AG20443 (cell line): ENCODE measurements around the gene HLA-DRB5.
"Not testable (repeated sequence)": the region's sequence is repeated elsewhere in the genome, so short reads cannot be mapped to it uniquely, and the experiment has no call there.

ENCODE experiments used
- DNase-seq: peaks from one replicate; pipeline ENCODE4 v3.0.0; 2012; ENCODE audit warnings: low spot score, mixed read lengths

Gene HLA-DRB5

DNA sequence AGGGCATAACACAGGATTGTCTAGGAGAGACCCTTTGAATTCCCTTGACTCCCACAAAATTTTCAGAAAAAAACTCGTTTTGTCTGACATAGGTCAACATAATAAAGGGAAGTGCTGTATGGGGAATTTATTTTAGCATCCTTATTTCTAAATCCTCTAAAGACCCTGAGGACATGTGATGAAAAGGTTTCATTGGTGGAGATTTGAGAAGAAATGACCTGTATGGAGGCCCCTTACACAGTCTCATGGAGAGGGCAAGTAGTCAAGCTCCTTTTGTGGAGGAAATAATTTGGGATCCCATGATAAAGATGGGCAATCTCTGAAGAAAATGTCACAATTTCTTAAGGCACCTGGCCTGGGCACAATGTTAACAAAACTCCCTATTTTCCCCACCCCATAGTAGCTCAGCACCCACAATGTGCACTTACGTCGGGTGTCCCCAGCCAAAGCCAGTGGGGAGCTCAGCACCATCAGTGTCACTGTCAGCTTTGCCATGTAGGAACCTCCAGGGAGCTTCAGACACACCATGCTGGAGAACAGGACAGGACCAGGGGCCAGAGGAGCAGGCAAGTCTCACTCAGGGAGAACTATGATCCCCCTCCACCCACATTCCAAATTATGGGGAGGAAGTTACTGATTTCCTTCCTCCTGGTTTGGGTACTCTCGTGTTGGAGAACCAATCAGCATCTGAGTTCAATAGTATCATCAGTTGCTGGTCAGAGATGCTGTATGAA, at the start of gene HLA-DRB5:
TSS of gene HLA-DRB5 (minus strand) at position 591 of the 734 bp plus-strand sequence. CDS start at position 528, 63 bp downstream.
- DNase-seq = no peak

DNA sequence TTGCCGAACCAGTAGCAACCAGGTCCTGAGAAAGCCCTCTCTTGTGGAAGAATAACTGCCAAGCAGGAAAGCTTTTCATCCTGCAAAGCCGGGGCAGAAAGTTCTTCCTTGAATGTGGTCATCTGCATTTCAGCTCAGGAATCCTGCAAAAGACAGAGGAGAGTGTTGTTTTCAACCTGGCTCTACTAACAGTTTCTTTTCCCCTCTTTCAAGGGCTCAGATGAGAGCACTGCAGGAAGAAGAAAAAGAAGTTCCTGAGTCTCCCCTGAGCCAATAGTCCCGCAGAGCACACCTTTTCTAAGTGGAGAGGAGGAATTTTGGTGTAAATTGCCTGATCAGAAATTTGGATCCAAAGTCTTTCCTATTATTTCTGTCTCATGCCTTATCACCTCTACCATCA, 48.9 kb upstream of the HLA-DRB5 start:
- no peak for DNase-seq

DNA sequence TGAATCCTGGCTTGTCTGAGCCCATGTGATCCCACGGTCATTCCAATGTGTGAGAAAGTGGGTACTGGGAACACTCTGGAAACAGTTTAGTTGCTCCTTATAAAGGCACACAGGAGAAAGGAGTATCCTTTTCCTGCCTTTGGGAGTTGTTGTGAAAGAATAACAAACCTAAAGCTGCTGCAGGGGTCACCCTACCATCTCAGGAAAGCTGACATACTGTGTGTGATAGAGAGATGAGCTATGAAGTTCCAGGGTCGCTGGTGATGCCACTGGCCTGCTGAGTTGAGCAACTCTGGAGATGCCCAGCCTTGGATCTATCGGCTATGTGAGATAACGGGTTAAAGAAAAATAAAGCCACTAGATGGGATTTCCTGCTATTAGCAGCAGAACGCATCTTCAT, 47.4 kb upstream of the HLA-DRB5 start:
- DNase-seq = not testable (repeated sequence)

DNA sequence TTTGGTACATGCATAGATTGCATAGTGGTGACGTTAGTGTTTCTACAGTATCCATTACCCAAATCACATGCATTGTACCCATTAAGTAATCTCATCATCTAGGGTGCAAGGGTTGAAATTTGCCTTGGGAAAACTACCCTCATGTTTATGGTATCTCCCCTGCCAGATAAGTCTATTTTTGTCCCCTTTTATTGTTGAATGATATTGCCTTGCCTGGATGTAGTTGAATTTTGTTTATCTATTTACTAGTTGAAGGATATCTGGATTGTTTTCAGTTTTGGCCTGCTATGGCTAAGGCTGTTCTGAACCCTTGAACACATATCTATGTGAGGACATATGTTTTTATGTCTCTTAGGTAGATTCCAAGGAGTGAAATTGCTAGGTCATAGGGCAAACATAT, 46.2 kb upstream of the HLA-DRB5 start:
- no peak for DNase-seq

DNA sequence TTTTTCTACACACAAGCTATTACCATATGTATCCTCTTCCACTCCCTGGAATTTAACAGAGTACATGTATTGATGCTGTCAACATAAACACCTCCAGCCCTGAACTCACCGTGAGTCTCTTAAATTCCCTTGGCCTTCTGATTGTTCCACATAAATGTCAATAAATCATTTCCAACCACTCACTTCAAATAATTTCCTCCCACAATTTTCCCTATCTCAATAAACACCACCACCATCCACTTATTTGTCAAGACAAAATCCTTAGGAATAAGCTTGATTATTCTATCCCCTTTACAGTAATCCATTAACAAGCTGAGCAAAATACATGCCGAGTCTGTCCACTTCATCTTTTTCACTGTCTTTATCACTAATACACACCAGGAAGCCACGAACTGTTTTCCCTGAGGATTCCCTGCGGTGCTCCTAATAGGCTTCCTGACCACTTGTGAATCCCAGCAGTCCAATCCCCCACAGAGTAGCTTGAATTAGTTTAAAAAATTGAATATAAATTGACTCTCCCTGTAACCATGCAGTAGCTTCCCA, 40.3 kb upstream of the HLA-DRB5 start:
- no peak for DNase-seq

DNA sequence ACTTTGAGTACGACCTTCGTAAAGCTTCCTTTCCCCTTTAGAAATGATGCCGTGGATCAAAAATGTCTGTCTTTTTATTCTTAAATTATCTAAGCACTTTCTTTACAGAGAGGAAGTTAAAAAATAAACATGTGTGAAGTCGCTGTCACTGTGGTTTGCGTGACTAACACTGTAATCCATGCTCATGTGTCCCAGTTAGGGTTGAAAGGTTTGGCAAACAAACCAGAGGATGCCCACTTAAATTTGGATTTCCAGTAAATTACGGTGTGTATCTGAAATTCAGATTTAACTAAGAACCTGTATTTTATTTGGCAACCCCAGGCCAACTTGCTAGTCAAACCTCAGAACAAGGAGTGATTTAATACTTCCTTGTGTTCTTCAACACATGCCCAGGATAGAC, 38.5 kb upstream of the HLA-DRB5 start:
- DNase-seq = no peak

DNA sequence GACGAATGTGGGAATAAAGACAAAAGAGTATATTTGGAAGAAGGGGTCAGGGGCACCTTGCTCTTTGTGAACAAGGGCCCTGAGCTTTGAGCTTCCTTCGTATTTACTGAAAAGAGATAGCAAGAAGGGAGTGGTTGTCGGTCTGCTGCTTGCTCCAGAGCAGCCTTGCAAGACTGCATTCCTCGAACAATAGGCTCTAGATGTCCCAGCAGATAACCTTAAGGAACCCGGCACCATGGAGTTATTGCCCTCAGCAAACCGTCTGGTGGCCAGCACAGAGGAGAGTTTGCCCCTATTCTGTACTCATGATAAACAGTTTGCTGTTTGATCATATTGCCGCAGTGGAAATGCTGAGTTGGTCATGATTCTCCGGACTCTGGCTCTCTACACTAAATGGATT, 36.9 kb upstream of the HLA-DRB5 start:
- no peak for DNase-seq

DNA sequence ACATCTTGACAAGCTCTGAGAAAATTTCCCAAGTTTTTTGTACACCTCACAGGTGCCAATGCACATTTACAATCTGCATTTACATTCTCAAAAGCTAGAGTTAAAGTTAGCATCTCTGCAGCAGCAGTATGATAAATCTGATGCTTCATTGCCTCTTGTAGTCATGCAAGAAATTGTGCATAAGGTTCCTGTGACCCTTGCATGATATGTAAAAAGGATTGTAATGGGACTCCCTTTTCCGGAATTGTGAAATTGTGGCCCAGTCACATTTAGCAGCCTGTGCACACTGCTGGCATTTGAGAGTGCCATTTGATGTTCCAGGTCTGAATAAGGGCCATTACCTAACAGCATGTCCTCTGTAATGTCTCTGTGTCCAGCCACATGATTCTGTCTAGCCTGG, 35.4 kb upstream of the HLA-DRB5 start:
- no peak for DNase-seq

DNA sequence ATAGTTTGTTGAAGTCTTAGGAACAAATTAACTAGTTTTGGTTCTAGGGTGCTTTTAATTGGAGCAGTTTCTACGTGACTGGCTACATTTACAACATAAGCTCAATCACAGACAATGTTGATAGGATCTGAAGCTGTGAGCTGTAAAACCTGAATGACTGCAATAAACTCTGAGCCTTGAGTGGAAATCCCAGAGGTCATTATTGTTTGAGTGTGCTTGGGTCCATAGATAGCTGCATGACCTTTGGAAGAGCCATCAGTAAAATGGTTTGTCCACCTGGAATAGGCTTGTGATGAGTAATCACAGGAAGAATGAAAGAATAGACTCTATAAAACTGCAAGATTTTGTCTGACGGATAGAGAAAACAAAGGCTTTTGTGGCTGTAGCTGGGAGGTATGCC, 32.9 kb upstream of the HLA-DRB5 start:
- no peak for DNase-seq

DNA sequence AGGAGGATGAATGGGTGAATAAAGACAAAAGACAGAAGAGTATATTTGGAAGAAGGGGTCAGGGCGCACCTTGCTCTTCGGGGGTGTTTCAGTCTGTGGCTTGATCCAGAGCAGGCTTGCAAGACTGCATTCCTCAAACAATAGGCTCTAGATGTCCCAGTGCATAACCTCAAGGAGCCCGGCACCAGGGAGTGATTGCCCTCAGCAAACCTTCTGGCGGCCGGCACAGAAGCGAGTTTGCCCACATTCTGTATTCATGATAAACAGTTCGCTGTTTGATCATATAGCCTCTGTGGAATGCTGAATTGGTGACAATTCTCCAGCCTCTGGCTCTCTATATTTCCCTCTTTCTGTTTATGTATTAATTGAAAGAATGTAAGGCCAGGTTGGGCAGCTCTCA, 29.7 kb upstream of the HLA-DRB5 start:
- DNase-seq = no peak

DNA sequence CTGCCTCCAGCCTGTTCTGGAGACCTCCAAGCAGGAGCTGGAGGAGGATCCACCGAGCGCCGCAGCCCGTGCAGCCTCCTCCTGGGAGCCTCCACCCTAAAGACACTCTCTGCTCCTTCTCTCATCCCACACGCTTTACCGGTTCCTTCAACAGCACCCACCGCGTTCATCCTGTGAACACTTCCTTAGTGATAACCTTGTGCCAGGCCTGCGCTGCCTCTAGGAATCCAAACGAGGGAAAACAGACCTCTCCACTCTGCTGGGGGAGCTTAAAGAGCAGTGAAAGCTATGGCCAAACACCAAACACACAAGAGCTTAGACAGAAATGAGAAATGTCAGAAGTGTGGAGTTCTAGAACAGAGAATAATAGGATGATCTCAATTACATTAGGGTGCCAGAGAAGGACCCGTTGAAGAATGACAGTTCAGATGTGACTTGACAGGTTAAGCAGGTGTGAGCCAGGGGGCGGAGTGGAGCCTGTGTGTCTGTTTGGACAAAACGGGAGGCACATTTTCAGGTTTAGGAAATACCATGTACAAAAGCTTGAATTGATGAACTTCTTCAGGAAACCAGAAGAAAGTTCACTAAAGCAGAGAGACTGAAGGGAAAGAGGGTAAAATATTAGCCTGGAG, 28.5 kb upstream of the HLA-DRB5 start:
- DNase-seq = no peak

DNA sequence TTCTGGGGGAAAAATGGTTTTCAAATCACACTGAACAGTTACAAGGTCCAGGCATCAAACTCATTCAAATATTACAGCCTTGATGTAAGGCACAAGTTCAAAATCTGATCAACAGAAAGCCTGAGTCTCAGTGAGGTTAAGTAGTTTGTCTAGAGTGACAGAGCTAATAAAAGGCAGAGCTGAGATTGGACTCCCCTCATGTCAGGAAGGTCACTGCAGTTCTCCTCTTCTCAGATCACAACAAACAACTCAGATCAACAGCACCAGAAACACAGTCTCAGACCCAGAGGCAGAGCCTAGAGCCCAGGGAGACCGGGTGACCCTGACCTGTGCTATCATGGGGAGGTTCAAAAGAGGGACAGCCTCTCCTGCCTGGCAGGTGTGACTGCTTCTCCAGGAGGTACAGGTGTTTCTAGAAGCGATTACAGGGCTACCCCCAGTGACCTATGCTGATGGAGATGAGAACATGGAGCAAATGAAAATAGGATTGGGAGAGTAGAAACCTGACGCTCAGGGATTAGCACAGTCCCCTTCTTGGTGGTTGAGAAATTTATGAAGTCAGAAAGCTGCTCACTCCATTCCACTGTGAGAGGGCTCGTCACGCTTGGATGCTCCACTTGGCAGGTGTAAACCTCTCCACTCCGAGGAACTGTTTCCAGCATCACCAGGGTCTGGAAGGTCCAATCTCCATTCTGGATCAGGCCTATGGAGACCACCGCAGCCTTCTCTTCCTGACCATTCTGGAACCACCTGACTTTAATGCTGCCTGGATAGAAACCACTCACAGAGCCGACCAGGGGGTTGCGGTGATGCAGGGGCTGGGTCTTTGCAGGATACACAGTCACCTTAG, 24.3 kb upstream of the HLA-DRB5 start:
- DNase-seq = no peak

DNA sequence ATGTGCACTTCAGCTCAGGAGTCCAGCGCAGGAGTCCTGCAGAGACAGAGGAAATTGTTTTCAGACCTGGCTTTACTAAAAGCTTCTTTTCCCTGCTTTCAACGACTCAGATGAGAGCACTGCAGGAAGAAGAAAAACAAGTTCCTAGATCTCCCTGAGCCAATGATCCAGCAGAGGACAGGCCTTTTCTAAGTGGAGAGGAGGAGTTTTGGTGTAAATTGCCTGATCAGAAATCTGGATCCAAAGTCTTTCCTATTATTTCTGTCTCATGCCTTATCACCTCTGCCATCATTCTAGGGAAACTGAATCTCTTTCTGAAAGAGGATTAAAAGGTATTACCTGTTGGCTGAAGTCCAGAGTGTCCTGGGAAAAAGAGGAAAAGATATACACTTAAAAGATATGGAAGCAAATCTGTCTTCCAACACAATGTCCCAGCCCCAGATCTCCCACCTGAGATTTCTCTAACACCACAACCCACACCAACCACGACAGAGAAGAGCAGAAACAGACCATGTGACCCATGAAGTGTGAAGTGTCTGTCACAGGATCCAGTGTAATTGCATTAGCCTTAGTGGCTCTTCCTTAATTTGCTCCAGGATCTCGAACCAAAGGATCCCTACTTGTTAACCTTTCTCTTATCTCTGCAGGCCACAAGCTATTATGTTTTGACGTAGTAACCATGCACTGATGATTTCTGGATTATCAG, 23.1 kb upstream of the HLA-DRB5 start:
- DNase-seq = no peak

DNA sequence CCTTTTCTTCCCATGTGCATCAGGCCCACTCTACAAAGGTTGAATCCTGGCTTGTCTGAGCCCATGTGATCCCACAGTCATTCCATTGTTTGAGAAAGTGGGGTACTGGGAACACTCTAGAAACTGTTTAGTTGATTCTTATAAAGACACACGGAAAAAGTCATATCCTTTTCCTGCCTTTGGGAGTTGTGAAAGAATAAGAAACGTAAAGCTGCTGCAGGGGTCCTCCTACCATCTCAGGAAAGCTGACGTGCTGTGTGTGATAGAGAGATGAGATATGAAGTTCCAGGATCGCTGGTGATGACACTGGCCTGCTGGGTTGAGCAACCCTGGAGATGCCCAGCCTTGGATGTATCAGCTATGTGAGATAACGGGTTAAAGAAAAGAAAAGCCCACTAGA, 21.3 kb upstream of the HLA-DRB5 start:
- DNase-seq = no peak

DNA sequence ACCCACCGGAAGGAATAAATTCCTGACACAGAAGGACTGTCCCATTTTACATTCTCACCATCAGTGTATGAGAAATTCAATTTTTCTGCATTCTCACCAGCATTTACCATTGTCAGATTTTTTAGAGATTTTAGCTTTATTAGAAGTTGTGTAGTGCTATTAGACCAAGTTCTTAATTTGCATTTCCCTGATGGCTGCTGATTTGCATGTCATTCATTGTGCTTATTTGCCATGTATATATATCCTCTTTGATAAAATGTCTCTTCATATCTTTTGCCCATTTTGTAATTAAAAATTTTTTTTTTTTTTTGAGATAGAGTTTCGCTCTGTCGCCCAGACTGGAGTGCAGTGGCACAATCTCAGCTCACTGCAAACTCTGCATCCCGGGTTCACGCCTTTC, 9.8 kb upstream of the HLA-DRB5 start:
- no peak for DNase-seq

DNA sequence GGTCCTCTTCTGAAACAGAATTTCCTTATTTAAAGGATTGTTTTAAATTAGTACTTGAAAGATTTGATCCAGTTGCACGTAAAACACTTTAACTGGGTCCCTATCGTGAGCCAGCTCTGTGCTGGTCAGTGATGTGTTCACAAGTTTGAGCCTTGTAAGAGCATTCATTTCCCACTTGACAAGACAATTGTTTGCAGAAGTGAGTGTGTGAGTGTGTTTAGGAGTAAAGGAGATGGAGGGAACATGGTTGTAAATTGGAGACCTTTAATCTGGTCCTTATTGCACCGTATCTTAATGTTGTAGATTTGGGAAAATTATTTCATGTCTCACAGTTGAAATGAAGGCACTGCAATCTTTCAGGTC, 325 bp upstream of the HLA-DRB5 start:
- not testable (repeated sequence) for DNase-seq

DNA sequence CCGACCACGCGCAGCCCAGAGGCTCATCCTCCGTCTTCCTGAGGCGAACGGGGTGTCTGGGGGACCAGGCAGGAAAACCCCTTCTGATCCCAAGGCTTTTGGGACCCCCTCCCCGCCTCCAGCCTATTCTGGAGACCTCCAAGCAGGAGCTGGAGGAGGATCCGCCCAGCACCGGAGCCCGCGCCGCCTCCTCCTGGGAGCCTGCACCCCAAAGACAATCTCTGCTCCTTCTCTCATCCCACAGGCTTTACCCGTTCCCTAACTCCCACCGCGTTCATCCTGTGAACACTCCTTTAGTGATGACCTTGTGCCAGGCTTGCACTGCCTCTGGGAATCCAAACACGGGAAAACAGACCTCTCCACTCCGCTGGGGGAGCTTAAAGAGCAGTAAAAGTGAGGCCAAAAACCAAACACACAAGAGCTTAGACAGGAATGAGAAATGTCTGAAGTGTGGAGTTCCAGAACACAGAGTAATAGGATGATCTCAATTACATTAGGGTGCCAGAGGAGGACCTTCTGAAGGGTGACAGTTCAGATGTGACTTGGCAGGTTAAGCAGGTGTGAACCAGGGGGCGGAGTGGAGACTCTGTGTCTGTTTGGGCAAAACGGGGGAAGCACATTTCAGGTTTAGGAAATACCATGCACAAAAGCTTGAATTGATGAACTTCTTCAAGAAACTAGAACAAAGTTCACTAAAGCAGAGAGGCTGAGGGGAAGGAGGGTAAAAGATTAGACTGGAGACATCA, 7.6 kb downstream of the HLA-DRB5 start:
- no peak for DNase-seq

DNA sequence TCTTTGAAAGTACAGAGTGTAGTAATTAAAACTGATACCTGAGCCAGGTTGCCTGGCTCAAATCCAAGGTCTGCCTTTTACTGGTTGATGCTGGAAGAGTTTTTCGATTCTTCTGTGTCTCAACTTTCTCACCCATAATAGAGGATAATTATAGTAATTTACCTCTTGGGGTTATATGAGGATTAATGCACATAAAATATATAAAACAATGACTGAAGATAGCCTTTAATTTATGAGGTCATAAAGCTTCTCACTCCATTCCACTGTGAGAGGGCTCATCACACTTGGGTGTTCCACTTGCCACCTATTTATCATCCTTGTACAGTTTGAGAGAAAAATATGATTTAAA, 10.2 kb downstream of the HLA-DRB5 start:
- DNase-seq = no peak

DNA sequence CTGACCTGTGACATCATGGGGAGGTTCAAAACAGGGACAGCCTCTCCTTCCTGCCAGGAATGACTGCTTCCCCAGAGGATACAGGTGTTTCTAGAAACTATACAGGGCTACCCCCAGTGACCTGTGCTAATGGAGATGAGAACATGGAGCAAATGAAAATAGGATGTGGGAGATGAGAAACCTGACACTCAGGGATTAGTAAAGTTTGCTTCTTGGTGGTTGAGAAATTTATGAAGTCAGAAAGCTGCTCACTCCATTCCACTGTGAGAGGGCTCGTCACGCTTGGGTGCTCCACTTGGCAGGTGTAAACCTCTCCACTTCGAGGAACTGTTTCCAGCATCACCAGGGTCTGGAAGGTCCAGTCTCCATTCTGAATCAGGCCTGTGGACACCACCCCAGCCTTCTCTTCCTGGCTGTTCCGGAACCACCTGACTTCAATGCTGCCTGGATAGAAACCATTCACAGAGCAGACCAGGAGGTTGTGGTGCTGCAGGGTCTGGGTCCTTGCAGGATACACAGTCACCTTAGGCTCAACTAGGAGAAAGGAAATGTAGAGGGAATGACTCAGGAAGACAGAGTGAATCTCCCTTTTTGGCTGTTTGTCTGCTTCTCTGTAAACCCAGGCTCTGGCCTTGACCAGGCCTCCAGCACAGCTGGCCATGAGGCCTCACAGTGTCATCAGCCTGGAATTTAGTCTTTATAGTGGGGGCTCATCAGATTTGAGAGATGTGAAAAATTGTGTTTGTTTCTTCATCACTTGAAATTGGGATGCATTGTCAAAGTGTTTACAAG, 10.8 kb downstream of the HLA-DRB5 start:
- no peak for DNase-seq

DNA sequence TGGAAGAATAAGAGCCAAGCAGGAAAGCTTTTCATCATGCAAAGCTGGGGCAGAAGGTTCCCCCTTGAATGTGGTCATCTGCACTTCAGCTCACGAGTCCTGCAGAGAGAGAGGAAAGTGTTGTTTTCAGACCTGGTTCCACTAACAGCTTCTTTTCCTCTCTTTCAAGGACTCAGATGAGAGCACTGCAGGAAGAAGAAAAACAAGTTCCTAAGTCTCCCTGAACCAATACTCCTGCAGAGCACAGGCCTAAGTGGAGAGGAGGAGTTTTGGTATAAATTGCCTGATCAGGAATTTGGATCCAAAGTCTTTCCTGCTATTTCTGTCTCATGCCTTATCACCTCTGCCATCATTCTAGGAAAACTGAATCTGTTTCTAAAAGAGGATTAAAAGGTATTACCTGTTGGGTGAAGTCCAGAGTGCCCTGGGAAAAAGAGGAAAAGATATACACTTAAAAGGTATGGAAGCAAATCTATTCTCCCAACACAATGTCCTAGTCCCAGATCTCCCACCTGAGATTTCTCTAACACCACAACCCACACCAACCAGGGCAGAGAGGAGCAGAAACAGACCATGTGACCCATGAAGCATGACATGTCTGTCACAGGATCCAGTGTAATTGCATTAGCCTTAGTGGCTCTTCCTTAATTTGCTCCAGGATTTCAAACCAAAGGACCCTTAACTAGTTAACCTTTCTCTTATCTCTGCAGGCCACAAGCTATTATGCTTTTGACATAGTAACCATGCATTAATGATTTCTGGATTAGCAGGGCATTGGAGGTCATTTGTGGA, 12.2 kb downstream of the HLA-DRB5 start:
- no peak for DNase-seq
